Stimulated activated CD4-positive, alpha-beta T cell treated with anti-CD3 and anti-CD28 coated beads, Interleukin-2, amount 100 ng/mL, for 4 hours (primary cell): Measurements from ENCODE around the gene CMKLR1.

Experiments used
- DNase-seq: peaks from one replicate; pipeline ENCODE4 v3.0.0-alpha.2; 2020; ENCODE audit warnings: low read depth

CMKLR1 gene

GRCh38 chr12:108298761-108299275, 40.3 kb downstream of the CMKLR1 start:
- no peak for DNase-seq

GRCh38 chr12:108297895-108298760, 41.0 kb downstream of the CMKLR1 start:
- no peak for DNase-seq

- no peak for DNase-seq
Measured at GRCh38 chr12:108297424-108297823, 41.7 kb downstream of the CMKLR1 start.

- DNase-seq, result no peak
Measured at GRCh38 chr12:108296945-108297344, 42.2 kb downstream of the CMKLR1 start.

- no peak for DNase-seq
Measured at GRCh38 chr12:108295641-108296040, 43.5 kb downstream of the CMKLR1 start.

- no peak for DNase-seq
Measured at GRCh38 chr12:108289350-108290161, 49.6 kb downstream of the CMKLR1 start.

- DNase-seq, result no peak
Measured at GRCh38 chr12:108287227-108287626, 51.9 kb downstream of the CMKLR1 start.

- DNase-seq, result no peak
Measured at GRCh38 chr12:108285016-108285415, 54.1 kb downstream of the CMKLR1 start.

- DNase-seq, result no peak
Measured at GRCh38 chr12:108284163-108284562, 54.9 kb downstream of the CMKLR1 start.

GRCh38 chr12:108282676-108283075, 56.4 kb downstream of the CMKLR1 start:
- no peak for DNase-seq

GRCh38 chr12:108282160-108282559, 57.0 kb downstream of the CMKLR1 start:
- no peak for DNase-seq

- DNase-seq, result no peak
Measured at GRCh38 chr12:108277613-108278012, 61.5 kb downstream of the CMKLR1 start.

- DNase-seq, result no peak
Measured at GRCh38 chr12:108273217-108273616, 65.9 kb downstream of the CMKLR1 start.

- no peak for DNase-seq
Measured at GRCh38 chr12:108271951-108272872, 66.9 kb downstream of the CMKLR1 start.

GRCh38 chr12:108270849-108271143, 68.3 kb downstream of the CMKLR1 start:
- no peak for DNase-seq

- no peak for DNase-seq
Measured at GRCh38 chr12:108270035-108270848, 68.9 kb downstream of the CMKLR1 start.

- no peak for DNase-seq
Measured at GRCh38 chr12:108269224-108269623, 69.9 kb downstream of the CMKLR1 start.

- no peak for DNase-seq
Measured at GRCh38 chr12:108268397-108268796, 70.7 kb downstream of the CMKLR1 start.

GRCh38 chr12:108267450-108267849, 71.7 kb downstream of the CMKLR1 start:
- DNase-seq, result no peak

GRCh38 chr12:108266131-108266530, 73.0 kb downstream of the CMKLR1 start:
- no peak for DNase-seq

GRCh38 chr12:108265505-108265904, 73.6 kb downstream of the CMKLR1 start:
- DNase-seq, result no peak
